DND-41 (cell line): ENCODE data around the gene CEACAM8.

Experiments
- ATAC-seq: fragments of 200-7000 bp; cut with Tn5 transposase; 3 replicates; pipeline ENCODE4 v1.9.1; 2021; ENCODE audit warnings: low read depth; ENCODE audit not compliant: insufficient read depth
- DNase-seq: peaks from one replicate; pipeline ENCODE4 v3.0.0-alpha.2; 2020
- H2AFZ ChIP-seq: 2 replicates; pipeline ENCODE4 v1.6.0; 2012; ENCODE audit warnings: low read depth, low read length
- H3K27ac ChIP-seq: 2 replicates; pipeline ENCODE4 v1.5.1; 2012; ENCODE audit warnings: low read length, inconsistent platforms
- H3K27me3 ChIP-seq: fragments of 200-600 bp; sonication (generic); 2 replicates; pipeline ENCODE4 v1.6.0; 2012; ENCODE audit warnings: low read length, mild to moderate bottlenecking, inconsistent platforms; ENCODE audit not compliant: insufficient read depth, poor library complexity
- H3K36me3 ChIP-seq: 2 replicates; pipeline ENCODE4 v1.5.1; 2012; ENCODE audit warnings: low read length, inconsistent platforms; ENCODE audit not compliant: insufficient read depth
- H3K4me1 ChIP-seq: 2 replicates; pipeline ENCODE4 v1.5.1; 2012; ENCODE audit warnings: mild to moderate bottlenecking, low read length; ENCODE audit not compliant: insufficient read depth
- H3K4me2 ChIP-seq: 2 replicates; pipeline ENCODE4 v1.6.0; 2012; ENCODE audit warnings: mild to moderate bottlenecking, moderate library complexity, low read length, inconsistent platforms; ENCODE audit not compliant: insufficient read depth
- H3K4me3 ChIP-seq, 2 experiments: fragments of 200-600 bp in 1 of 2; shearing (Covaris generic) in 1 of 2; 2 replicates each; pipeline ENCODE4 v1.5.1; 2012 to 2016; ENCODE audit warnings: inconsistent platforms in 2 of 2, low read length in 2 of 2, mild to moderate bottlenecking in 2 of 2, low read depth in 1 of 2, moderate library complexity in 1 of 2
- H3K79me2 ChIP-seq: 2 replicates; pipeline ENCODE4 v1.6.0; 2012; ENCODE audit warnings: low read length, inconsistent platforms; ENCODE audit not compliant: insufficient read depth
- H3K9ac ChIP-seq: 2 replicates; pipeline ENCODE4 v1.6.0; 2012; ENCODE audit warnings: low read depth, mild to moderate bottlenecking, inconsistent platforms, low read length, moderate library complexity
- H3K9me3 ChIP-seq: 2 replicates; pipeline ENCODE4 v1.5.1; 2012; ENCODE audit warnings: low read length, moderate library complexity, mild to moderate bottlenecking, inconsistent platforms; ENCODE audit not compliant: insufficient read depth, severe bottlenecking
- H4K20me1 ChIP-seq: 2 replicates; pipeline ENCODE4 v1.6.0; 2012; ENCODE audit warnings: low read length; ENCODE audit not compliant: insufficient read depth
- CTCF ChIP-seq: IDR thresholded peaks from 2 replicates; pipeline ENCODE4 v1.5.1; 2012; ENCODE audit warnings: borderline replicate concordance, low read length, moderate library complexity, mild to moderate bottlenecking; ENCODE audit not compliant: poor library complexity, severe bottlenecking; ENCODE audit errors: extremely low read depth
- EZH2 ChIP-seq: IDR thresholded peaks from 3 replicates; pipeline ENCODE4 v1.6.1; 2012; ENCODE audit warnings: borderline replicate concordance, low read depth, mild to moderate bottlenecking, moderate library complexity, low read length, inconsistent platforms; ENCODE audit not compliant: severe bottlenecking

CEACAM8 gene

GRCh38 chr19:42555801-42556200 is 38.9 kb downstream of the CEACAM8 start:
- H3K4me1 ChIP-seq = no peaks in the 10 kb centered on the region
- H3K4me3 ChIP-seq = no peak overlapping the region
- DNase-seq (no peak), ATAC-seq (no peak)
- H3K79me2 ChIP-seq = no peaks in the 10 kb centered on the region
- no peak for TF ChIP-seq CTCF
- TF ChIP-seq EZH2 = no peak
- H3K9me3 ChIP-seq = no peaks in the 10 kb centered on the region
- peaks cover 2% of the 10 kb centered on the region; the same call in 1 of the 2 replicates for H4K20me1 ChIP-seq
- H3K27ac ChIP-seq = no peak overlapping the region
- no peak overlapping the region for H3K4me2 ChIP-seq
- H2AFZ ChIP-seq = no peak overlapping the region
- H3K27me3 ChIP-seq = no peaks in the 10 kb centered on the region
- no peaks in the 10 kb centered on the region for H3K36me3 ChIP-seq
- no peak overlapping the region for H3K9ac ChIP-seq

- no peak overlapping the region for H3K9ac ChIP-seq
- H3K27me3 ChIP-seq = no peaks in the 10 kb centered on the region
- no peak overlapping the region for H3K4me2 ChIP-seq
- ATAC-seq (no peak), DNase-seq (no peak)
- peaks cover 2% of the 10 kb centered on the region; the same call in 1 of the 2 replicates for H4K20me1 ChIP-seq
- no peaks in the 10 kb centered on the region for H3K79me2 ChIP-seq
- H3K36me3 ChIP-seq = no peaks in the 10 kb centered on the region
- H3K4me3 ChIP-seq = no peak overlapping the region
- no peak overlapping the region for H2AFZ ChIP-seq
- H3K27ac ChIP-seq = no peak overlapping the region
- no peak for TF ChIP-seq EZH2
- no peak for TF ChIP-seq CTCF
- no peaks in the 10 kb centered on the region for H3K4me1 ChIP-seq
- no peaks in the 10 kb centered on the region for H3K9me3 ChIP-seq
These were observed 39.4 kb downstream of the CEACAM8 start for GRCh38 chr19:42555317-42555716.

- no peak for ATAC-seq
- Histone ChIP-seq H3K4me1 (no peaks in the 10 kb centered on the region), H4K20me1 (peaks cover 2% of the 10 kb centered on the region; the same call in 1 of the 2 replicates), H3K79me2 (no peaks in the 10 kb centered on the region), H2AFZ (no peak overlapping the region), H3K36me3 (no peaks in the 10 kb centered on the region), H3K4me3 (no peak overlapping the region), H3K27me3 (no peaks in the 10 kb centered on the region), H3K9me3 (no peaks in the 10 kb centered on the region), H3K9ac (no peak overlapping the region), H3K4me2 (no peak overlapping the region), H3K27ac (no peak overlapping the region)
- TF ChIP-seq EZH2 (no peak), CTCF (no peak)
- DNase-seq = no peak
These were observed 40.6 kb downstream of the CEACAM8 start for GRCh38 chr19:42554046-42554575.
